ENCODE data around the gene FOXD4L6.
"Not testable (repeated sequence)": the region's sequence is repeated elsewhere in the genome, so short reads cannot be mapped to it uniquely, and the experiment has no call there.

Gene FOXD4L6

DNA sequence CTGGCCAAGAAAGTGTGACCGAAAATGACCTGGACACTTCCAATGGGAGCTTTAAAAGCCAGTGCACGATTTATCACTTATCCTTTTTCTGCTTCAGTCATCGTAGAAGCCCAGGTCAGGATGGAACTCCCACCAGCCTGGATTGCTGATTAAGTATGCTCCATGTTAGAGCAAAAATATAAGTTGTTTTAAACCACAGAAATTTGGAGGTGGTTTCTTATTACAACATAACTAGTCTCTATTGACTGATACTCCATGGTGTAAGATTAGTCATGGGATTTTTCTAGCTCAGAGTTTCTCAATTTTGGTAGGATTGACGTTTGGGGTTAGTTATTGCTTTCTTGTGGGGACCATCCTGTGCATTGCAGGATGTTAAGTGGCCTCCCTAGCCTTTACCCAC, 29.7 kb downstream of the FOXD4L6 start:
- not testable (repeated sequence) for DNase-seq (ENCODE audit: low spot score)

DNA sequence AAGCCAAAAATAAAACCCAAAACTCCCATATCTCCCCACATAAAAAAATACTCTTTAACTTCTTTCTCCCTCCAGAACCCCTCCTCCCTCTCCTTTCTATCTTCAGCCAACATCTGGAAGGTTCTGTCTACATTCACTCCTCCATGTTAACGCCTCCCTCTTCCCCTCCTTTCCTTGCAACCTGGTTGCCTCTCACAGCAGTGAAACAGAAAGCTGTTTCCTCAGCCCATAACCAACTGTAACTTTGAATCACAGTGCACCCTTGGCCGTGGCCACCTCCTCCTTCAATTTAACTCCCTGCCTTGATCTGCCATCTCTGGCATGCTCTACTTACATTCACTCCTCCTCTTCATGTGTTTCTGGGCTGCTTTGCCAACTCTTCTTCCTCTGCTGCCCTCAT, 33.4 kb downstream of the FOXD4L6 start:
- not testable (repeated sequence) for DNase-seq (ENCODE audit: low spot score)

DNA sequence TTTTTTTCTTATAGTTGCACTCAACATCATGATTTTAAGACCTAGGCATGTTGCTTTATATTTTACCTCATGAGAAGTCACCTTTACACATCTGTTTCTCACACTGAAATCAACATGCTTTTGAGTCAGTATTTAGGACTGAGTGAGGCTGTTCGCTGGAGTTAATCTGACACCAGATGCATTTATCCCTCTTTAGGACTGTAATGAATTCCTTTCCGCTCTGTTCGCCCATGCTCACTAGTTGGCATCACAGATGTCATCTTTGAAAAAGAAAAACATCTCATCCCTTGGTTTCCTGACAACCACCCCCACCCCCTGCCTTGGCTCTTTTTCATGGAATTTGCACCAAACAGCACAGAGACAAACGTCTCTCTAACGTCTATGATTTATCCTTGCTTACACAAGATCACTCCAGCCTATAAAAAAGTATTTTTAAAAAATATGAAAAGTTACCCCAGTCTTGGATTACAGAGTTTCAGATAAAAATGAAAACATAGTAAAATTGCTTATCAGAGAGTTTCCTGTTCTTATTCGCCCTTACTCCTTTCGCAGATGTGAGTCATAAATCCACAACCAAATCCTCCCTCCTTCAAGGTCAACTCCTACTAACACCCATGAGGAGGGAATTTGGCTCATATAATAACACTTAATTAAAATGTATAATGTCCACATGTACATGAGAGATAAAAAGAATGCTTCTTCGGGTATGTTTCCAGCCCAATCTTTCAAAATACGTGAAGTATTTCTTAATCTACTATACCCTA, 34.3 kb downstream of the FOXD4L6 start:
- DNase-seq (ENCODE audit: low spot score) = not testable (repeated sequence)

DNA sequence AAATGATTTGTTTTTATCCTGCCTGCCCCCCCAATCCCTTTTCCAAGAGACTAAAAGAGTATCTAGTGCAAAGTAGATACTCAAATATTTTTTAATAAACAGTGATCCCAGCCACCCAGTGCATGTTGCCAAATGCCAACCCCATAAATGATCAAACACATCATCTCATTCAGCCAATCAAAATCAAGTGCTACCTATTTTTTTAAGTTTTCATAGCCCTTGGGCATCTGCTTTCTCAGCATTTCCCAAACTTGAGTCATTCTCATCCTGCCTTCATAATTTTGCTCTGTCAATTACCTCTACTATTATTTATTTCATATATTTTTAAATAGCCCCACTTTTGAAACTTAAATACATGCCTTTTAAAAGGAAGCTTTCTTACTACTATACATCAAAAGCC, 37.6 kb downstream of the FOXD4L6 start:
- not testable (repeated sequence) for DNase-seq (ENCODE audit: low spot score)

DNA sequence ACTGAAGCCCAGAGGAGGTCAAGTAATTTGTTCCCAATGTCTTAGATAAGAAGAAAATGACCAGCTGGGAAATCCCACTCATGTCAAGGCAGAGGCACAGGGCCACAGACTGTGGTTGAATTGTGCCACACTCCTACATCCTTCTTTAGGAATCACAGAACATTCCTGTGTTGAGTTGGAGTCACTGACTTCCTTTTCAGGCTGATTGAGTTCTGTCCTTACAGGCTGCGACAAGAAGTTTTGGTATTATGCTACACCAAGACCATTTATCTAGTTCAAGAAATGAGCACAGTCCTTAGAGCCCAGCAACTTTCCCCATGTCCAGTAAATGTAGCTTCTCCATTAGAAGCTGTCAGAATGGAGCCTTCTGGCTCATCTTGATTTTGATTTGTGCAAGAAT, 38.1 kb downstream of the FOXD4L6 start:
- DNase-seq (ENCODE audit: low spot score) = not testable (repeated sequence)

DNA sequence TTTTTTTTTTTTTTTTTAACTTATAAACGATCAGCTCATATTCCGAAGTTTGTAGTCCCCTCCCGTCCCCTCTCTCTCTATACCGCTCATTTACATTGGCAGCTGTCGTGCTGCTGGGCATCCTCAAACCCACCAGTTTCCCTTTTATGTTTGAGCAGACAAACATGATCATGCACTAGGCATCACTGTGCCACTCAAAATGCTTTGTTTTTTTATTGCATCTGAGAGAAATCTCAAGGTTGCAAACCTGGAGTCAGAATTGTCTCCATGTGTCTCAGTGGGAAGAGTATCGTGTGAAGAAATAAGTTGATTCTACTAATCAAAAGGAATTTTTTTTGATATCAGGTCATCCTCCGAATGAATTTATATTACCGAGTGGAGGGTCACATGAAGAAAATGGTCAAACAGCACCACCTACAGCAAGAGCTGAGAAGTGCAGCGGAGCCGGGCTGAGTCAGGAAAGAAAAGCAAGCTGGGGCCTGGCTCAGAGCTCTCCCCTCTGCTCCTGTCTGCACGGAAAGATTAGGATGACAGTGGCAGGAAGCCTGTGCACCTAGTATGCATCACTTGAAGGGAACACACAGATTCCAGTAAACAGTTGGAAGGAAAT, 39.9 kb downstream of the FOXD4L6 start:
- DNase-seq (ENCODE audit: low spot score) = not testable (repeated sequence)

DNA sequence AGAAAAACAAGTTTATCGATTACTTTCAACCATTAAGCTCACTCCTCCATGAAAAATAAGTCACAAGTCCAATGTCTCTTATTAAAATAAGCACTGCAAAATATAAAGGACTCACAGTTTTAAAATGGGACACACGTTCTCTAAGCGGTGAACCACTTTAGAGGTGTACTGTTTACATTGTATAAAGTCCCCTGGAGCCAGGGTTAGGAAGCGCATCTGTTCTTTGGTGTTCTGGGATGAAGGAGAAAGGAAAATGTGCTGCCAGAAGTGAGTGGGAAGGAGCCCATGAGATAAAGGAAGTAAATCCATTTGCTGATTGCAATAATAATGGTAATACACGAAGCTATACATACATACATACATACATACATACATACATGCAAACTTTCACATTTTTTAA, 40.6 kb downstream of the FOXD4L6 start:
- not testable (repeated sequence) for DNase-seq (ENCODE audit: low spot score)

DNA sequence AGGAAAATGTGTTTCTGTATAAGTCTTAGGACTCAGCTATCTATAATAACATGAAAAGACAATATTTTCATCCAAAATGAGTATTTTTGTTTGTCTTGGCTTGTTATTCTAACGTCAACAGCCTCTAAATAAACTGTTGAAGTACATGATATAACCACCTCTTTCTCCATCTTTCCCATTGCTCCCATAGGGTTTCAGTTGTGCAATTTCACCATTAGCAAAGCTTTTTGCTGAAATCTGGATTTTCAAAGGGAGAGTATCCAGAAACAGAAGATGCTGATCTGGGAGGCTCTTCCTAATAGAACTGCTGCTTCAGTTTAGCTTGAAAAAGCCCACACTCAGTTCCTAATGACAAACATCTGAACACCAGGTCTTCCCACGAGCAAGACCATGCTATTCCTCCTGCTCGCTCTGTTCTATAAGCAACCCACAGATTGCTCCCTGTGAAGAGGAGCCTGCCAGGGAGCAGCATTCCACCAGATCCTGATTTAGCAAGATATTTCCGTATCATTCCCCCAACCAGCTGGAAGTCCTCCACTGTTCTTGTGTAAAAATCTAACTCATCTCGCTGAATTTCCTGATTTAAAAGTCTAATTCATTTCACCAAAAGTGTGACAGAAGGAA, 41.2 kb downstream of the FOXD4L6 start:
- DNase-seq (ENCODE audit: low spot score) = not testable (repeated sequence)

DNA sequence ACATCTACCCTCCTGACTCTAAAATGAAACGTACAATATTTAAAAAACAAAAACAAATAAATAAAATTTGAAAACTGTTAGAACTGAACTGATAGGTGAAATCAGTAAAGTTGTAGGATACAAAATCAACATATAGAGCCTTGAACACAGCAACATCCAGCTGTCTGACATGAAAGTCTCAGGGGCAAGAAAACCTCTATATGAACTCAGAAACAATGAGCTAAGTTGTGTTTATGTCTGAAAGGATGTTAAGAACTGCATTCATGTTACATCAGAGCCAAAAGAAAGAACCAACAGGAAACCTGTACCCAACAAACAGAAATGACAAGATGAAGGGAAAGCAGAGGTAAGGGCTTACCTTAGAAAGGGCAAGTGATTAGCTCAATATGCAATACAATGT, 41.8 kb downstream of the FOXD4L6 start:
- not testable (repeated sequence) for DNase-seq (ENCODE audit: low spot score)

DNA sequence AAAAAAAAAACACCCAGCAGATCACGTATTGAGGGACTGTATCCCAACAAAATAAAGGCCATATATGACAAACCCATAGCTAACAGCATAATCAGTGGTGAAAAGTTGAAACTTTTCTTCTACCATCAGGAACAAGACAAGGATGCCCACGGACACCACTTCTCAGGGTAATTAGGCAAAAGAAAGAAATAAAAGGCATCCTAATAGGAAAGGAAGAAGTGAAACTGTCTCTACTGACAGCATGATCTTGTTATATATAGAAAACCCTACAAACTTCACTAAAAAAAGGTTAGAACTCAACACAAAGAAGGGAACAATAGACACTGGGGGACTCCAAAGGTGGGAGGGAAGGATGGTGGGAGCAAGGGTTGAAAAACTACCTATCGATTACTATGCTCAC, 42.3 kb downstream of the FOXD4L6 start:
- DNase-seq (ENCODE audit: low spot score) = not testable (repeated sequence)

DNA sequence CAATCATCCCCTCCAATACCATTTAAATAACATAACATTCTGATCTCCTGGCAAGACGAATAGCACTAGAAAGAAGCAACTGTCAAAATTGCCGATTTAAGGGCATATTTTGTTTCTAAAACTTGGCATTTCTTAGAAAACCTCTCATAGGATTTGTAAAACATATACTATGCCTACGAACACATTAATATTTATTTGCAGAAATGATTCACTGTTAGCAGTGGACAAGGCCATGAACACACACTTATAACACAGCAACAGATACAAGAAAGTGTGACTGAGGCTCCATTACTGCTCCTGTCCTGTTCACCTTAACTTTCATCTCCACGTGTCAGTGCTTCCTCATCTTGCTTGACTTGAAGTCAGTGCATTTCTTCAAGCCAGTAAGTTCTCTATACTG, 46.1 kb downstream of the FOXD4L6 start:
- not testable (repeated sequence) for DNase-seq (ENCODE audit: low spot score)

DNA sequence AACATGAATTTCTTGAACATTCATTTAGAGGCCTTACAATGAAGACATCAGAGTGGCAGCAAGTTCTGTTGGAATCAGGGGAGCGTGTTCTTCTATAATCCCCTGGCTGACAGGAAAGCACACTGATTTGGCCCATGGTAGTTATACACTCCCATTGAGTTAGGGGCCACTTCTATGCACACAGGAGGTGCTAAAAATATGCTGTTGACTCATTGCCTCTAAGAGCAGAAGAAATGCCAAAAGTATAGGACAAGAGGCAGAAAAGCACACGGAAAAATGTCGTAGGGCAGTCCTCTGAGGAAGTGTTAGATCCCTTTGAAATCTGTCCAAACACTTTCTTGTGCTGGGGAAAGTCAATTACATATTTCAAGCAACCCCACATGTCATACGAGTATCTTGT, 49.0 kb downstream of the FOXD4L6 start:
- not testable (repeated sequence) for DNase-seq (ENCODE audit: low spot score)

DNA sequence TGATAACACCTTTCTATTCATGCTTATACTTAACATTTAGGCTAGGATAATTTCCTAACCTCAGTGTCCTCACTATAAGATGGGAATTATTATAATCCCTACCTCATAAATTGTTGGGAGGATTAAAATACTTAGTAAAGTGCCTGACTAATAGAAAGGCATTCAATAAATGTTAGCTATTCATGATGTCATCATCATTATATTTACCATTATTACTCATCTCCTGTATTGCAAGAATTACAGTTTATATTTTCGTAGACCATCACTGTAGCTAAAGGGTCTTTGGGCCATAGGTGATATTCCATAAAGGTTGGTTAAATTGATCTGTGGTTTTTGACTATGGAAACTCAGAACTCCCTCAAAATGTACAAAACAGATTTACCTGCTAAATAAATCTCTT, 50.9 kb downstream of the FOXD4L6 start:
- not testable (repeated sequence) for DNase-seq (ENCODE audit: low spot score)

Data from CD4-positive, alpha-beta T cell treated with Interleukin-15 for 4 hours (primary cell).